Activated CD4-positive, CD25-positive, alpha-beta regulatory T cell treated with anti-CD3 and anti-CD28 coated beads, Interleukin-2, amount 50 U/mL, for 16 hours (primary cell): ENCODE data around the gene SENP8.

Experiments used
- DNase-seq: peaks from one replicate; pipeline ENCODE4 v3.0.0-alpha.2; 2020; ENCODE audit warnings: low read depth, low spot score

Gene SENP8

DNA sequence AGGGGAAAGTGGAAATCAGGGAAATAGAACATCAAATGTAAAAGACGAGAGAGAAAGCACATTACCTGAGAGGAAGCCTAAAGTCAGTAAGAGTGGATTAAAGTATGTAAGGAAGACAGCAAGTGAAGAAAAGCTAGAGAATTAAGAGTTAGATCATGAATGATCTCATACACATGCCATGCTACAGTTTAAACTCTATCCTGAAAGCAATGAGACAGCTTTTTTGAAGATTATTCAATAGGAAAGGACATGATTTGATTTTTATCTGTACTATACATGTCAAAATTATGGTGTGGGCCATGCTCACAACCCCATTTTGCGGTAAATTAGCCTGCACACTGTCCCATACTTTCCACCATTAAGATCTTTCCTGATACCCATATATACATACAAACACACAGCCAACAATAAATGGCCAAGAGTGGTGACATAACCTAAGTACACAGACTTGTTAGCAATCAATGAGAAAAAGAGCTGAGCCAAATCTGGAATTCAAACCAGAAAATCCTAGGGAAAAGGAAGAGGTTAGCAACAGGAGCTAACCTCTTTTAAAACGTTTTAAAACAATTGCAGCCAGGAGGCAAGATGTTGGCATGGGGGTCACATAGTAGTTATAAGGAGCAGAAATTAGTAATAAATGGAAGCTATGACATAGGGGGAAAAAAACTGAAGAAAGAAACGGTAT lies 4.7 kb upstream of the SENP8 start:
- no peak for DNase-seq

DNA sequence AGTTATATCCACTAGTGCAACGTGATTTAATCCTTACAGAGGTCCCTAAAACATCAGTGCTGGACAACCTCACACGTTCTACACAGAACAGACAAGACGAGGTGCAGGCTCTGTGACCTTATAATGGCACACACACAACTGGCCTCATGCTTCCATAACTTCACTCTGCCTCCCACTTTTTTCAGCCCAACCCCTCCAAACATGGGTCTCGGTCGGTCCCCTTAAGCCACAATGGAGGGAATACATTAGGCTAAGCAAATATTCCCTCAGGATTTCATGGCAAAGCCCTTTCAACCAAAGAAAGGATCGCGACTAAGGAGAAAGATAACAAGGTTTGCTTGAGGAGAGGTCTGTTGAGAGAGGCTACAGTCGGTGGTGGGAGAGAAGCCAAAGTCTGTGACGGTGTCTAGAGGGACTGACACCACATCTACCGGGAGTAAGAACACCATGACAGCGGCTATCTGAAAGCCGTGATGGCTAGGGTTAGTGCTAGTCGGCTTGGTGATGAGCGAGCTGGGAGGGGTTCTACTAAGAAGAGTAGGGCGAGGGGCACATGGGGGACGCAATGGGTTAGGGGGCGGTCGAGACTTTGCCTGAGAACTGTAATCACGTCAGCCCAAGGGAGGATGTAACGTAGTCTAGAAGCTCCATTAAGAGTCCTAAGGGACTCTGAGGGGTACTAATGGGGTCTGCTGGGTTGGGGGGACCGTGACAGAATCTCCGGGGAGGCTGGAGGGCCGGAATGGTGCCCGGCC lies 1.3 kb upstream of the SENP8 start:
- no peak for DNase-seq

DNA sequence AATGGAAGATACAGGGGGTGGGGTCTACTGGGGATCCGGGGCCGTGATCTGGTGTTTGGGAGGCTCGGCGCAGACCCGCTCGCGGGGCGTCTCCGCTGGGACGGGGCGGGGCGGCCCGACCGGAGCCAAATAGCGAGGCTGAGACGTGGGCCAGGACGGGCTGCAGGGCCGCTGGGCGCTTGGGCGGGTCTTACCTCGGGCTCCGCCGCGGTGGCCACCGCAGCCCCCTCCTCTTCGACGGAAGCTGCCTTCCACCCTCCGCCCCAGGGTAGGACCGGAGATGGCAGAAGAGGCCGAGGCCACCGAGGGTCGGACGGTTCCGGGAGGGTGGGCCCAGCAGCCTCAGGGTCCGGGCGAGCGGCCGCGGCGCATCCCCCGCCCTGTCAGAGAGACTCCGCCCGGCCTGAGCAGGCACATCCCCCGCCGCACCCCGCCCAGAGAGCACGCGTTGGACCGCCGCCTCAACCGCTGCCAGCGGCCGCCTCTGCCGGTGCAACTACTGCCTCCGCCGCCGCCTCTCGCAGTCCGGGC lies 652 bp upstream of the SENP8 start:
- peak; percentile 36 for DNase-seq

DNA sequence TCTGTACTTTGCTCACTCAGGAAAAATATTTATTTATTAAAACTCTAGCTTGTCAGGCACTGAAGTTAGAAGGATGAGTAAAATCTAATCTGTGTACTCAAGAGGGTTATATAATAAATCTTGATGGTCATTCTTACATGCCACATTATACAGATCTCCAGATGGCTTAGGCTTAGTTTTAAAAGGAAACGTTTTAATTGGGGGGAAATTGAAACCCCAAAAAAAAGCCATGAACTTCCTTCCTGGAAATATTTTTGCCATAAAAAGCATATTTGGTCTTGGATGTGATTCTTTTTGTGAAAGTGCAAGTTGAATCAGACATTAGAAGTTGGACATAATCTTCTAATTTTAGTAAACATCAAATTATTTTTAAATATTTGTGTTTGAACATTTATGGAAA lies 6.0 kb downstream of the SENP8 start:
- no peak for DNase-seq

DNA sequence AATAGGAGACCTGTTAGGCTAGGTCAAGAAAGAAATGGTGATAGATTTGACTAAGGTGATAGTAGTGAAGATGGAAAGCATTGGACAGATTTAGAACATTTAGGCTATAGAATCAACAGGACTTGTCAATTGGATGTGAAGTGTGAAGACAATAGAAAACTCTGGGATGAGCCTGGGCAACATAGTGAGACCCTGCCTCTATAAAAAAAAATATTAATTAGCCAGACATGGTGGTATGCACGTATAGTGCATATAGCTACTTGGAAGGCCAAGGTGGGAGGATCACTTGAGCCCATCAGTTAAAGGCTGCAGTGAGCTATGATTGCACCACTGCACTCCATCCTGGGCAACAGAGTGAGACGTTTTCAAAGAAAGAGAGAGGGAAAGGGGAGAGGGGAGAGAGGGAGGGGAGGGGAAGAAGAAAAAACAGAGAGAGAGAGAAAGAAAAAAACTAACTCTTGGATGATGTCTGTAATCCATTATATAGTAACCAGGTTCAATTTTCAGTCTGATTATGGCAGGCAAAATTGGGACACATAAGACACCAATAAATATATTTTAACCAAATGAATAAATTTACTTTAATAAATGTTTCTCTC lies 9.6 kb downstream of the SENP8 start:
- no peak for DNase-seq

DNA sequence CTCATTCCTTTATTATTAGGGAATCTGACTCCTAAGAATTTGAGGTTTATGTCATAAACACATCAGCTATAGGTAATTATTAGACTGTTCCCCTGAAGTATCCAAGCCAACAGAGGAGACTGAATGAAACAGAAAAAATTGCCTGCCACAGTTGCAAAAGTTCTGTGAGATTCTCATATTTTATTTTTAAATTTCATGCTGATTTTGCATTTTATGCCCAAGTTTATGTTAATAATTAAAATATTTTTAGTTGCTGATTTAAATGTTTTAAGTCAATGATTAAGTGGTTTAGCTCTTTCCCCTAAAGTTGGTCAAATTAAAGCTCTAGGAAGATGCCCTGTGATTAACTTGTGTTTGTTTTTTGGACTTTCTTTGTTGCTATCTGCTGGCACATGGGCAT lies 10.2 kb downstream of the SENP8 start:
- no peak for DNase-seq

DNA sequence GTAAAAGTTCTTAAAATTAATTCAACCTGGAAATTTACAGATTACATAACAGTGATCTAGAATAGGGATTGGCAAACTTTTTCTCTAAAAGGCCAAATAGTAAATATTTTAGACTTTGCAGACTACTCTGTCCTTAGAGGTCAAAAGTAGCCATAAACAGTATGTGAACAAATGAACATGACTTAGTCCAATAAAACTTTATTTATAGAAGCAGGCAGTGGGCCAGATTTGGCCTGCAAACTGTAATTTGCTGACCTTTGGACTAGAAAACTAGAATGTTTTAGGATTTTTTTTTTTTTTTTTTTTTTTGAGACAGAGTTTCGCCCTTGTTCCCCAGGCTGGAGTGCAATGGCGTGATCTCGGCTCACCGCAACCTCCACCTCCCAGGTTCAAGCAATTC lies 12.1 kb downstream of the SENP8 start:
- no peak for DNase-seq

DNA sequence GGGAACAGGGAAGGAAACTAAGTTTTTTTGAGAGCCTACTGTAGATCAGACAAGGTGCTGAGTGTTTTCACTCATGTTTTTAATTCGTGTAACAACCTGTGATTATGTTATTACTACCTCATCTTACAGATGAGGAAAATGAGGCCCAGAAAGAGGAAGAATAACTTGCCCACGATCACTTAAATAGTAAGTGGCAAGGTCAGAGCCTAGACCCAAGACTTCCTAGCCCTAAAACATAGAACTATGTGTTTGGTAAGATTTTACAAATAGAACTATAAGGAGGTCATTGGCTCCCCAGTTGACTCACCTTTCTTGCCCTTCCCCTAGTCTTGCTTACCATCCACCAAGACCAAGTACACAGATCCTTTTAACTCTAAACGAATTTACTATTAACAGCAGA lies 13.7 kb downstream of the SENP8 start:
- no peak for DNase-seq

DNA sequence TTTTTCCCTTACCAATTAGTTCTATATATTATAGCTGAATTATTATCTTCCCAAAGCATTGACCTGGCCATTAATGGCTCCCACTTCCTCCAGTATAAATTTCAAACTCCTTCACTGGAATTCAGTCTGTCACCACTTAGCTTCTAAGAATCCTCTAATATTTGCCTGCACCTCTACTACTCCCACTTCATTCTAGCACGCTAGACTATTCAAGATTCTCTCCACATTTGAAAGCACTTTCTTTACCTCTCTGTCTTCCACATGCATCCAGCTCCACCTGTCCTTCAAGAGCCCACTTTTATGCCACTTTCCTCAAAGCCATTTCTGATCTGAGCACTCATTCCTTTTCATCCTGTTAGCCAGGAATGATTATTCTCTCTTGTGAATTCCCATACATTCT lies 15.0 kb downstream of the SENP8 start:
- no peak for DNase-seq

DNA sequence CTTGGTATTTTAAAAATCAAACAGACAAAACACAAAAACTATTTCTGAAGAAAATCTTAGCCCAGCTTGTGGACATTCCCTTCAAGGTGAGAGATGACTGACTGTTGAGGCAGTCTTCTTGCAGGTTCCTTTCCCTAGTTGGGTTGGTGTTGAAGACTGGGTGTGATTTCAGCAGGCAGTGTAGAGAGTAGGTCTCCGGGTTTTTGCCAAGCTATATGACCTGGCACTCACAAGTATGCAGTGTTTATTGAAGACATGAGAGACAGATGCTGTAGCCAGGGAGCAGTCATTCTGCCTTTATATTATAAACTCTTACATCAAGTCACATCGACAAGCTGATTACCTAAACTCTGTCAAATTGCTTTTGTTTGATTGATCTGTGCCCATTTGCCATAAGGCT lies 17.5 kb downstream of the SENP8 start:
- DNase-seq: no peak

DNA sequence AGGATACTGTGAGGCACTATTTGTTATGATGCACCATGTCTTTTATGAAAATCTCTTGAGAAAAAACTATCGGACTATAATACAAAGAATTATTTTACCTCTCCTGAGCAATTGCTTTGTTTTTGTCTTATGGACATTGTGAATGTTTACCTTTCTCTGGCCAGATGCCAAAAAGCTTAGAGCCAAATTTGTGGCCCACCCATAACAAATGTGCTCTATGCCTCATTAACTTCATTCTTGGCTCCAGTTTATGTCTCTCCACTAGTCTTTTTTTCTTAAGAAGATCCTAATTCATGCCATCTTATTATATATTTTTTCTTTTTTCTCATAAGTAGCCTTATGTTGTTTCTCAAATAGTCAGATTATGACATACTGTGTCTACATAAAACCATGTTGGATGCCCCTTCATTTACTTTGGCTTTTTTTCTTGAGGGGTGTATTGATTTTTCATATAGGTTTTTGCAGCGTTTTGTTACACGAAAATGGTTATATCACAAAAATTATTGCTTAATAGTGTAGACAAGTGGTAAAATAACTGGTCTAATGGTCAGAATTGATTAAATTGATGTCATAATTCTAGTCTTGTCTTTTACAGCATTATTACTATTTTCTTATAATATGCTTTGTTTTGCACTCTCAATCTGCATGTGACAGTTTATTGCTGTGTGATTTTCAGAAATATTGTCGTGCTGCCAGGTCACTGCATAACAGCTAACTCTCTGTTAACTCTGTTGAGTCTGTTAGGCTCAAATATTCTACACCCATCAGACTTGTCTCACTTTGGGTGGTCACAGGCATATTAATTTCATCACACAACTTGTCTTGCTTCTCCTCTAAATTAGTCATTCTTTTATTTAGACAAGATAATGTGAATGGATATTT lies 18.2 kb downstream of the SENP8 start:
- DNase-seq: no peak

DNA sequence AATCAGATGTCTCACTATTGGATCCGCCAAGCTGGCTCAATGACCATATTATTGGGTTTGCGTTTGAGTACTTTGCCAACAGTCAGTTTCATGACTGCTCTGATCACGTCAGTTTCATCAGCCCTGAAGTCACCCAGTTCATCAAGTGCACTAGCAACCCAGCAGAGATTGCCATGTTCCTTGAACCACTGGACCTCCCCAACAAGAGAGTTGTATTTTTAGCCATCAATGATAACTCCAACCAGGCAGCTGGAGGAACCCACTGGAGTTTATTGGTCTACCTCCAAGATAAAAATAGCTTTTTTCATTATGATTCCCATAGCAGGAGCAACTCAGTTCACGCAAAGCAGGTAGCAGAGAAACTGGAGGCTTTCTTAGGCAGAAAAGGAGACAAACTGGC lies 21.5 kb downstream of the SENP8 start:
- no peak for DNase-seq

DNA sequence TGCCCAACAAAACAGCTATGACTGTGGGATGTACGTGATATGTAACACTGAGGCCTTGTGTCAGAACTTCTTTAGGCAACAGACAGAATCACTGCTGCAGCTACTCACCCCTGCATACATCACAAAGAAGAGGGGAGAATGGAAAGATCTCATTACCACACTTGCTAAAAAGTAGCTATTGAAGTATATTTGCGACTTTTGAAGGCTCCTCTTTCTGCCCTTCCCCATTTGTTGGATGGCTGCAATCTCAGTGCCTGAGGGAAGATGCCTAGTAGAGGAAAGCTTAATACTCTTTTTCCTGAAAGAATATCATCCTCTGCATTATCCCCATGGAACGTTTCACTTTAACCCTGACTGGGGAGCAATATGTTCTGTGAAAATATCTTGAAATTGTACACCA lies 21.9 kb downstream of the SENP8 start:
- no peak for DNase-seq

DNA sequence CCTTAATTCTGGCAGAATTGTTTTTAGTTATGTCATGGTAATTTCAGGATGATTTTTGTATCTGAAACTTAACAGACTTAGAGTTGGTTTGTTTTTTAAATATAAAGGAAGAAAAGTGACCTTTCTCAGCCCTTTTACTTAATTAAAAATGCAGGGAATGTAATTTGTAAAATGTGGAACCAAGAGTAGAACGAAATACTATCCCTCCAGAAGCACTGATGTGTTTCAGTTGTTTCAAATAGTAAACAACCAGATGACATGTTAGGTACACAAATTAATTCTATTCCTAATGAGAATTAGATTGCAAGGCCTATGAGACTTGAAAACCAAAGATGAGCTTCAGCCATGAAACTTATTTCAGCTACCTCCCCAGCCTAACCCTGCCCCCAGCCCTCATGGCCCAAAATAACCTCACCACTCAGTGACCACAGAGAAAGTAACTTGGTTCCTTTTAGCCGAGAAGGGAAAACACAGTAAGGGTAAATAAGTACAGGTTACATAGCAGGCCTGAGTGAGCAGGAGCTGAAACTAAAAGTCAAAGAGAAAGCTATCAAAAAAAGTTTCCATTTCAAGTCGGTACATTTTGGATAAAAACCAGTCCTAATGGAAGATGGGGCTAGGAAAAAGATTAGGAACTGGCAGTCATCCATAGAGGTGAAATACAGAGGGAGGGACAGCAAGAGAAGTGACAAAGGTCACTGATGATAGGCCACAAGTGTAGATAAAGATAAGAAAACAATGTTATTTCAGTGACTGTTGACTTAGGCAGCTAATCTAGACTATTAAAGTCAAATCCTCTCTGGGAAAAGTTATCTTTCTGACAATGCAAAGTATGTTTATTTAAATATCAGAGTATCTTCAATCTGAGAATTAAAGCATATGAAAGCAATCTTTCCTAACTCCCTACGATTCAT lies 23.2 kb downstream of the SENP8 start:
- DNase-seq: no peak

DNA sequence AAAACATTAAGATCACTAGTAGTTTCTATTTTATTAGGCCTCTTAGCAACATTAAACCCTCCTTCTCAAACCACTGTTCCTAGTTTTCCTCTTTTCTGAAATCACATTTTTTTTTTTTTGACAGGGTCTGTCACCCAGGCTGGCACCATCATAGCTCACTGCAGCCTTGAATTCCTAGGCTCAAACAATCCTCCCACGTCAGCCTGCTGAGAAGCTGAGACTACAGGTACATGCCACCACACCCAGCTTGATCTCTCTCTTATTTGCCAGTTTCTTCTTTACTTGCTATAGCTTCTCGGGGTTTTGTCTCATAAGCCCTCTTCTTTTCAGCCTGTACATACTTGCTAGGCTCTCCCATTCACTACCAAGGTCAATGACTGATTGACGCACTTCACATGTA lies 28.0 kb downstream of the SENP8 start:
- no peak for DNase-seq

DNA sequence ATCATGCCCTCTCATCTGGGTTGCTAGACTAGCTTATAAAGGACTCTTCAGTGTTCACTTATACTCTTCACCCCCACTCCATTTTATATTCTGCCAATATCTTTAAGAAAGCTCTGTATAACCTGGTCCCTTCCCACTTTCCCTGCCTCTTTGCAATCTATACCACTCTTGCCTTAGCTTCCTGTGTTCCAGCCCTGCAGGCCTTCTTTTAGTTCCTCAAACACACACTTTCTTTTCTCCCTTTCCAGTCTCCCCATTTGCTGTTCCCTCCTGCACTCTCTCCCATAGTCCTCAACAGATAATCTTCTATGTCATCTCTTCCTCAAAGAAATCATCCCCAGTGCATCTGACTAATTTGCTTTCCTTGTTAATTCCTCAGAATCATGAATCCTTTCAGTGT lies 28.7 kb downstream of the SENP8 start:
- DNase-seq: no peak

DNA sequence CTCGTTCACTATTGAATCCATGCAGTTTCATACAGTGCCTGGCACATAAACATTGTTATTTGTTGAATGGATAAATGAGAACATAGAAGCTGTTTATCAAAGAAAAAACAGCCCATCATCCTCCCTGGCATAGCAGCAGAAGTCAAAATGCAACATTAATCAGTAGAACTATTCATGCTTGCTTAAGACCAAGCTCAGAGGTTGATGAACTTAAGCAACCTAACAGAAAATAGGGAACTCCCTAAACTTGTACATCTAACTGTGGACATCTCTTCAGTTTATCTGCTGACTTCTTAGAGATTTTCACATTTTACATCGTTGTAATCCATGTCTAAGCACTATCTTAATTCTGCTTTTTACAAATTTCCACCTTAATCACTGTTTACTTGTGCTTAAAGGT lies 29.2 kb downstream of the SENP8 start:
- DNase-seq: no peak

DNA sequence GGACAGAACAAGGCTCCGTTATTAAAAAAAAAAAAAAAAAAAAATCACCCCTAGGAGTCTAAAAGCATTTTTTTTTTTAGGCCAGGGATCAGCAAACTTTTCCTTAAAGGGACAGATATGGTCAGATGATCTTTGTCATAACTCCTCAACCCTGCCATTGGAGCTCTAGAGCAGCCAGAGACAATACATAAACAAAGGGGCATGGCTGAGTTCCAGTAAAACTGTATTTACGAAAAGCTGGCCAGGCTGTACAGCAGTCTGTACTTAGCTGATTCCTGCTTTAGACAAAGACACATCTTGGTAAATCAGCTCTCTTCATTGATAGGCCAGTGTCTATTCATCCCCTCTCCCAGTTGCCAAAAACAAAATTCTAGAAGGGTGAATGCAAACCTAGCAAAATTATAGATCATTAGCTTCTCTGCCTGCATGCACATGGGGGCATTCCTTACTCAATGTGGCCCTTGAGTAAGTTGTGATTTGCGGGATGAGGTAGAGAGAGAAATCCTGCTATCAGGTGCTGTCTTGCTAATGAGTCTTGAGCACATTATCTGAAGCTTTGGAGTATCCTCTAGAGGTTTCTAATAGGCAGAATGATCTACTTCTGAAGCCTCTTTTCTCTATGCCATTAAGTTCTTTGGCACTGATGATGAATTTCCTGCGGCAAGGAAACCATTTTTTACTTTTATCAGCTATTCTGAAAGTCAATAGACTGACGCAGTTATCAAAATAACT lies 35.2 kb downstream of the SENP8 start:
- no peak for DNase-seq

DNA sequence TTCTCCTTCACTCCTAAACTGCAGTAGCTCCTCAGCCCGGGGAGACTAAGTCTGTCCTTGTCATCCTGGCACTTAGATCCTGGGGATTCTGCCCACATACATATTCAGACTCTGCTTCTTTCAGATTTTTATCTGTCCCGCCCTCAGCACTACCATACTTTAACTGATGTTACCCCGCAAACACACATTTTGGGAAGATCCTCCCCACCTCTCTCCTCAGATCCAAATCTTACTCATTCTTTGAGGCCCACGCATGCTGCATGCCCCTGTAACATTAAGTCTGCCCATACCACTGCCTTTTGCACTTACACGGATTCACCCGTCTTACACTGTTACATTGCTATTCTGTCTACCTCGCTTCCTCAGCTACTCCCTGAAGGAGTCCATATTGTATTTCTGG lies 36.1 kb downstream of the SENP8 start:
- DNase-seq: no peak

DNA sequence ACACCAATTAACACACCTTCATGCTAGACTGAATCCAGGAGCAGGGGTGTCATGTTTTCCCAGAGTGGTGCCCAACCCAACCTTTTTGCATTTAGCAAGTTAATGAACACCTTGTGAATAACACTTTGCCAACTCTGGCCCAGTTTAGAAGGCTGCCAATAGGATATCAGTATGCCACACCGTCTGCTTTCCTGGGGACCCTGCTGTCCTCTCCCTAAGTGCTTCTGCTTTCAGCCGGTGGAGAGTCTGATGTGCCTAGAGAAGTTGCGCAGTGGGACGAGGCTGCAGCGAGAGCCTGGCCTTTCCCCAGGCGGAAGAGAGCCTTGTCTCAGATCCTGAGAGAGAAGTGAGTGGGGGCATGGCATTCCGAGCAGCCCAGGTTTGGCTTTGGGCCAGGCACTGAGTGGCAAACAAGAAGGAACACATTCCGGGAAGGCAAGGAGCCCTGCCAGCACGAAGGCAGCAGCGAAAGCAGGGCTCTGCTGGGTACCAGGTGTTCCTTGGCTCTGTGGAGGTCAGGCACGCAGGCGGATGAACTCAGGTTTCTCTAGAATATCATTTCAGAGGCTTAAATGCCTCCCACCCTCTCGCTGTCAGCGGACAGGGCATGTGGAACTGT lies 36.9 kb downstream of the SENP8 start:
- no peak for DNase-seq
